K562 (cell line): ENCODE measurements around the gene AQP9. TPM values are rescaled to one million over a fixed set of nuclear protein-coding genes. Genes with fewer than 3 reads are reported as not detected.

Source experiments
- BCL6 ChIP-seq: fragments of 250-450 bp; sonication (Bioruptor Pico); IDR thresholded peaks from 2 replicates; pipeline ENCODE4 v1.4.0; 2020
- BRD9 ChIP-seq: fragments of 450-650 bp; IDR thresholded peaks from 2 replicates; pipeline ENCODE4 v1.6.1; 2018; ENCODE audit warnings: low read depth; ENCODE audit not compliant: partially characterized antibody
- CC2D1A ChIP-seq: fragments of 450-650 bp; IDR thresholded peaks from 2 replicates; pipeline ENCODE4 v1.6.1; 2017; ENCODE audit warnings: mild to moderate bottlenecking
- CHD2 ChIP-seq: IDR thresholded peaks from 2 replicates; pipeline ENCODE4 v1.6.1; 2011; ENCODE audit warnings: low read depth, low read length
- KLF10 ChIP-seq: fragments of 250-450 bp; sonication (Bioruptor Pico); IDR thresholded peaks from 2 replicates; pipeline ENCODE4 v1.6.1; 2021; ENCODE audit warnings: matching md5 sums
- NEUROD1 ChIP-seq: fragments of 150-350 bp; IDR thresholded peaks from 2 replicates; pipeline ENCODE4 v1.6.1; 2014; ENCODE audit warnings: borderline replicate concordance, low read length, low read depth; ENCODE audit not compliant: partially characterized antibody
- SMARCA4 ChIP-seq: fragments of 450-650 bp; IDR thresholded peaks from 2 replicates; pipeline ENCODE4 v1.6.1; 2016
- SMARCC2 ChIP-seq: fragments of 450-650 bp; IDR thresholded peaks from 2 replicates; pipeline ENCODE4 v1.6.1; 2017; ENCODE audit warnings: antibody characterized with exemption, moderate library complexity, mild to moderate bottlenecking, low read depth
- SRSF3 ChIP-seq: fragments of 200-400 bp; formaldehyde crosslinking; IDR thresholded peaks from 2 replicates; pipeline ENCODE4 v1.6.1; 2016; ENCODE audit warnings: mild to moderate bottlenecking, low read length, moderate library complexity; ENCODE audit not compliant: insufficient read depth
- TAF1 ChIP-seq: IDR thresholded peaks from 2 replicates; pipeline ENCODE4 v1.6.1; 2011; ENCODE audit warnings: mild to moderate bottlenecking, low read length, moderate library complexity; ENCODE audit not compliant: insufficient read depth, control insufficient read depth, severe bottlenecking; ENCODE audit errors: extremely low read depth
- TCF7 ChIP-seq: sonication (generic); IDR thresholded peaks from 2 replicates; pipeline ENCODE4 v1.6.1; 2016; ENCODE audit warnings: antibody characterized with exemption, borderline replicate concordance
- TSHZ1 ChIP-seq: fragments of 250-450 bp; sonication (Bioruptor Pico); IDR thresholded peaks from 2 replicates; pipeline ENCODE4 v1.4.0; 2020; ENCODE audit warnings: mild to moderate bottlenecking, moderate library complexity
- ZBTB12 ChIP-seq: fragments of 250-450 bp; sonication (Bioruptor Pico); IDR thresholded peaks from 2 replicates; pipeline ENCODE4 v1.4.0; 2020
- ZC3H4 ChIP-seq: sonication (generic); formaldehyde crosslinking; IDR thresholded peaks from 2 replicates; pipeline ENCODE4 v1.9.0; 2021; ENCODE audit warnings: missing genetic modification reagents, borderline replicate concordance
- ZKSCAN1 ChIP-seq: fragments of 150-350 bp; IDR thresholded peaks from 2 replicates; pipeline ENCODE4 v1.6.1; 2016; ENCODE audit warnings: low read depth, low read length
- ZKSCAN3 ChIP-seq: fragments of 250-450 bp; sonication (Bioruptor Pico); IDR thresholded peaks from 2 replicates; pipeline ENCODE4 v1.4.0; 2020
- polyA plus RNA-seq, 8 experiments: library from polyadenylated mRNA; depleted of rRNA in 4 of 8; stranded (reverse) in 5 of 8; unstranded in 3 of 8; fragments of >200 nt; fragmentation: Nextera tagmentation in 2 of 8; fragmentation: Illumina TruSeq in 1 of 8; extraction: Ambion mirVana in 2 of 8; extraction: Trizol in 1 of 8; gene quantifications; 2 replicates each; pipeline versions ENCODE4 v1.2.1 to v1.2.3, GENCODE V29; 2011 to 2014; ENCODE audit warnings: inconsistent platforms in 1 of 8, missing spikeins in 1 of 8
- total RNA-seq, 7 experiments: library from RNA; depleted of rRNA in 6 of 7; stranded (reverse); fragments of >200 nt in 6 of 7; fragmentation: Illumina TruSeq in 2 of 7; extraction: Trizol in 2 of 7; gene quantifications; 2 replicates each; pipeline versions ENCODE4 v1.2.1 to v1.2.3, GENCODE V29; 2011 to 2021; ENCODE audit warnings: low replicate concordance in 1 of 7
- TF ChIP-seq, protein P1 (sequence below): fragments of 150-350 bp; IDR thresholded peaks from 2 replicates; pipeline ENCODE4 v1.6.1; 2014; ENCODE audit warnings: low read depth, mild to moderate bottlenecking, low read length, borderline replicate concordance
- TF ChIP-seq, protein P2 (sequence below): sonication (generic); formaldehyde crosslinking; IDR thresholded peaks from 2 replicates; pipeline ENCODE4 v1.8.0; 2022; ENCODE audit warnings: missing genetic modification reagents, mild to moderate bottlenecking, borderline replicate concordance
- TF ChIP-seq, protein P3 (sequence below): sonication (generic); formaldehyde crosslinking; IDR thresholded peaks from 2 replicates; pipeline ENCODE4 v1.8.0; 2023; ENCODE audit warnings: mild to moderate bottlenecking, missing genetic modification reagents

The AQP9 gene
- total and polyA plus RNA-seq, 9 of the 15 experiments (the other 6 are each of a cell fraction or from before 2014, with no cell fraction given) = 0.04 to 0.33 (median 0.07) TPM; not detected in 4

- TF ChIP-seq, protein P1, sequence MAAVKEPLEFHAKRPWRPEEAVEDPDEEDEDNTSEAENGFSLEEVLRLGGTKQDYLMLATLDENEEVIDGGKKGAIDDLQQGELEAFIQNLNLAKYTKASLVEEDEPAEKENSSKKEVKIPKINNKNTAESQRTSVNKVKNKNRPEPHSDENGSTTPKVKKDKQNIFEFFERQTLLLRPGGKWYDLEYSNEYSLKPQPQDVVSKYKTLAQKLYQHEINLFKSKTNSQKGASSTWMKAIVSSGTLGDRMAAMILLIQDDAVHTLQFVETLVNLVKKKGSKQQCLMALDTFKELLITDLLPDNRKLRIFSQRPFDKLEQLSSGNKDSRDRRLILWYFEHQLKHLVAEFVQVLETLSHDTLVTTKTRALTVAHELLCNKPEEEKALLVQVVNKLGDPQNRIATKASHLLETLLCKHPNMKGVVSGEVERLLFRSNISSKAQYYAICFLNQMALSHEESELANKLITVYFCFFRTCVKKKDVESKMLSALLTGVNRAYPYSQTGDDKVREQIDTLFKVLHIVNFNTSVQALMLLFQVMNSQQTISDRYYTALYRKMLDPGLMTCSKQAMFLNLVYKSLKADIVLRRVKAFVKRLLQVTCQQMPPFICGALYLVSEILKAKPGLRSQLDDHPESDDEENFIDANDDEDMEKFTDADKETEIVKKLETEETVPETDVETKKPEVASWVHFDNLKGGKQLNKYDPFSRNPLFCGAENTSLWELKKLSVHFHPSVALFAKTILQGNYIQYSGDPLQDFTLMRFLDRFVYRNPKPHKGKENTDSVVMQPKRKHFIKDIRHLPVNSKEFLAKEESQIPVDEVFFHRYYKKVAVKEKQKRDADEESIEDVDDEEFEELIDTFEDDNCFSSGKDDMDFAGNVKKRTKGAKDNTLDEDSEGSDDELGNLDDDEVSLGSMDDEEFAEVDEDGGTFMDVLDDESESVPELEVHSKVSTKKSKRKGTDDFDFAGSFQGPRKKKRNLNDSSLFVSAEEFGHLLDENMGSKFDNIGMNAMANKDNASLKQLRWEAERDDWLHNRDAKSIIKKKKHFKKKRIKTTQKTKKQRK = no peak
- TF ChIP-seq TSHZ1 = no peak
- no peak for TF ChIP-seq BRD9
- TF ChIP-seq, protein P2, sequence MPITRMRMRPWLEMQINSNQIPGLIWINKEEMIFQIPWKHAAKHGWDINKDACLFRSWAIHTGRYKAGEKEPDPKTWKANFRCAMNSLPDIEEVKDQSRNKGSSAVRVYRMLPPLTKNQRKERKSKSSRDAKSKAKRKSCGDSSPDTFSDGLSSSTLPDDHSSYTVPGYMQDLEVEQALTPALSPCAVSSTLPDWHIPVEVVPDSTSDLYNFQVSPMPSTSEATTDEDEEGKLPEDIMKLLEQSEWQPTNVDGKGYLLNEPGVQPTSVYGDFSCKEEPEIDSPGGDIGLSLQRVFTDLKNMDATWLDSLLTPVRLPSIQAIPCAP (CRISPR knock-in tag) = no peak
- TF ChIP-seq, protein P3, sequence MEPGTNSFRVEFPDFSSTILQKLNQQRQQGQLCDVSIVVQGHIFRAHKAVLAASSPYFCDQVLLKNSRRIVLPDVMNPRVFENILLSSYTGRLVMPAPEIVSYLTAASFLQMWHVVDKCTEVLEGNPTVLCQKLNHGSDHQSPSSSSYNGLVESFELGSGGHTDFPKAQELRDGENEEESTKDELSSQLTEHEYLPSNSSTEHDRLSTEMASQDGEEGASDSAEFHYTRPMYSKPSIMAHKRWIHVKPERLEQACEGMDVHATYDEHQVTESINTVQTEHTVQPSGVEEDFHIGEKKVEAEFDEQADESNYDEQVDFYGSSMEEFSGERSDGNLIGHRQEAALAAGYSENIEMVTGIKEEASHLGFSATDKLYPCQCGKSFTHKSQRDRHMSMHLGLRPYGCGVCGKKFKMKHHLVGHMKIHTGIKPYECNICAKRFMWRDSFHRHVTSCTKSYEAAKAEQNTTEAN = no peak
- no peak for TF ChIP-seq ZKSCAN1
- no peak for TF ChIP-seq ZC3H4 (CRISPR knock-in tag)
- TF ChIP-seq NEUROD1 = peak; percentile 33
- TF ChIP-seq CC2D1A = no peak
- TF ChIP-seq SMARCC2 = peak; percentile 66; the same call in 1 of the 2 replicates
- TF ChIP-seq KLF10 (CRISPR knock-in tag) = no peak
- TF ChIP-seq ZKSCAN3 = no peak
- TF ChIP-seq SMARCA4 = peak; percentile 93
- no peak for TF ChIP-seq ZBTB12 (CRISPR knock-in tag)
- no peak for TF ChIP-seq SRSF3
- TF ChIP-seq BCL6 (CRISPR knock-in tag) = no peak
- no peak for TF ChIP-seq TAF1
- TF ChIP-seq TCF7 = no peak
- TF ChIP-seq CHD2 = no peak
These were observed 65.4 kb downstream of the AQP9 start (continued) for GRCh38 chr15:58203537-58203936.
